Ovary (tissue), 3 donors: ENCODE measurements around the gene ARHGAP22.

Experiments used
- CTCF ChIP-seq, 3 donors: fragments of 450-650 bp in 2 of 3; fragments of 200-600 bp in 1 of 3; IDR thresholded peaks; one replicate each; pipeline versions ENCODE4 v1.5.1 to v1.8.0; 2016 to 2022; ENCODE audit warnings: antibody characterized with exemption in 3 of 3, mild to moderate bottlenecking in 1 of 3
- POLR2A ChIP-seq: fragments of 450-650 bp; IDR thresholded peaks from one replicate; pipeline ENCODE4 v1.6.1; 2017; ENCODE audit warnings: antibody characterized with exemption, mild to moderate bottlenecking, moderate library complexity
- donor health status: DM: no; HTN: no; CAD: no.

GRCh38 chr10:48651839-48652238 is 47.0 kb upstream of the ARHGAP22 start:
- TF ChIP-seq CTCF (IDR thresholded peaks at IDR 0.05) (no peak), POLR2A (no peak)
